HL-60/S4 treated with retinoic acid at 250 ng/mL for 4 days and 3 days (cell line): ENCODE results near the gene DCAF5.
"Not testable (repeated sequence)": the region's sequence is repeated elsewhere in the genome, so short reads cannot be mapped to it uniquely, and the experiment has no call there.

ENCODE experiments used
- in situ Hi-C: fragments of 300-500 bp; cut with MboI; formaldehyde crosslinking; loops from 2 replicates; pipeline ENCODE4 v1.7.0; 2022; ENCODE audit warnings: low sequenced_read_pairs

DCAF5 gene

GRCh38 chr14:69077841-69078240, 75.1 kb downstream of the DCAF5 start:
- in situ Hi-C loops = loop anchor here (25.0 kb wide), 1 partner anchor 166 kb away; no protein-coding TSS in a partner anchor

- in situ Hi-C loops = loop anchor here (25.0 kb wide), 1 partner anchor 165 kb away; no protein-coding TSS in a partner anchor
Observed at GRCh38 chr14:69077185-69077584, 75.7 kb downstream of the DCAF5 start.

GRCh38 chr14:69076341-69076740, 76.6 kb downstream of the DCAF5 start:
- in situ Hi-C loops = loop anchor here (25.0 kb wide), 1 partner anchor 164 kb away; no protein-coding TSS in a partner anchor

- in situ Hi-C loops = no loop called here
Observed at GRCh38 chr14:69073915-69074314, 79.0 kb downstream of the DCAF5 start.

GRCh38 chr14:69073429-69073828, 79.5 kb downstream of the DCAF5 start:
- in situ Hi-C loops = no loop called here

- in situ Hi-C loops = no loop called here
Observed at GRCh38 chr14:69072584-69072983, 80.3 kb downstream of the DCAF5 start.

- in situ Hi-C loops = no loop called here
Observed at GRCh38 chr14:69068744-69069421, 84.0 kb downstream of the DCAF5 start.

GRCh38 chr14:69066396-69067171, 86.3 kb downstream of the DCAF5 start:
- in situ Hi-C loops = no loop called here

GRCh38 chr14:69065934-69066333, 87.0 kb downstream of the DCAF5 start:
- in situ Hi-C loops = not testable (repeated sequence)

GRCh38 chr14:69064596-69064995, 88.3 kb downstream of the DCAF5 start:
- in situ Hi-C loops = no loop called here

GRCh38 chr14:69059658-69060623, 93.0 kb downstream of the DCAF5 start:
- in situ Hi-C loops = no loop called here

GRCh38 chr14:69055999-69056788, 96.7 kb downstream of the DCAF5 start:
- in situ Hi-C loops = no loop called here

GRCh38 chr14:69055125-69055524, 97.8 kb downstream of the DCAF5 start:
- in situ Hi-C loops = no loop called here

- in situ Hi-C loops = no loop called here
Observed at GRCh38 chr14:69054030-69054429, 98.9 kb downstream of the DCAF5 start.

GRCh38 chr14:69052181-69052601, 100.7 kb downstream of the DCAF5 start:
- in situ Hi-C loops = no loop called here

- in situ Hi-C loops = no loop called here
Observed at GRCh38 chr14:69050240-69051184, 102.4 kb downstream of the DCAF5 start.

- in situ Hi-C loops = no loop called here
Observed at GRCh38 chr14:69049675-69050074, 103.2 kb downstream of the DCAF5 start.

GRCh38 chr14:69048456-69048855, 104.5 kb downstream of the DCAF5 start:
- in situ Hi-C loops = no loop called here

- in situ Hi-C loops = no loop called here
Observed at GRCh38 chr14:69047255-69047654, 105.7 kb downstream of the DCAF5 start.
